Measurements from ENCODE around the gene PCDH18.
"Not testable (repeated sequence)": the region's sequence is repeated elsewhere in the genome, so short reads cannot be mapped to it uniquely, and the experiment has no call there.

PCDH18 gene

GRCh38 chr4:137509855-137510282 is 22.4 kb downstream of the PCDH18 start:
- TF ChIP-seq, protein P1, sequence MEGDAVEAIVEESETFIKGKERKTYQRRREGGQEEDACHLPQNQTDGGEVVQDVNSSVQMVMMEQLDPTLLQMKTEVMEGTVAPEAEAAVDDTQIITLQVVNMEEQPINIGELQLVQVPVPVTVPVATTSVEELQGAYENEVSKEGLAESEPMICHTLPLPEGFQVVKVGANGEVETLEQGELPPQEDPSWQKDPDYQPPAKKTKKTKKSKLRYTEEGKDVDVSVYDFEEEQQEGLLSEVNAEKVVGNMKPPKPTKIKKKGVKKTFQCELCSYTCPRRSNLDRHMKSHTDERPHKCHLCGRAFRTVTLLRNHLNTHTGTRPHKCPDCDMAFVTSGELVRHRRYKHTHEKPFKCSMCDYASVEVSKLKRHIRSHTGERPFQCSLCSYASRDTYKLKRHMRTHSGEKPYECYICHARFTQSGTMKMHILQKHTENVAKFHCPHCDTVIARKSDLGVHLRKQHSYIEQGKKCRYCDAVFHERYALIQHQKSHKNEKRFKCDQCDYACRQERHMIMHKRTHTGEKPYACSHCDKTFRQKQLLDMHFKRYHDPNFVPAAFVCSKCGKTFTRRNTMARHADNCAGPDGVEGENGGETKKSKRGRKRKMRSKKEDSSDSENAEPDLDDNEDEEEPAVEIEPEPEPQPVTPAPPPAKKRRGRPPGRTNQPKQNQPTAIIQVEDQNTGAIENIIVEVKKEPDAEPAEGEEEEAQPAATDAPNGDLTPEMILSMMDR (IDR thresholded peaks at IDR 0.05; ENCODE audit: control insufficient read depth, insufficient read depth, low read depth, low read length, missing control alignments), result no peak
- H3K4me3 ChIP-seq (ENCODE audit: control insufficient read depth, low read depth, low read length), result no peak overlapping the region
- DNase-seq (ENCODE audit: low read depth), result no peak

- TF ChIP-seq, protein P1 (IDR thresholded peaks at IDR 0.05; ENCODE audit: control insufficient read depth, insufficient read depth, low read depth, low read length, missing control alignments), result no peak
- no peak overlapping the region for H3K4me3 ChIP-seq (ENCODE audit: control insufficient read depth, low read depth, low read length)
- DNase-seq (ENCODE audit: low read depth), result no peak
Measured at GRCh38 chr4:137502339-137503129, 29.8 kb downstream of the PCDH18 start.

DNA sequence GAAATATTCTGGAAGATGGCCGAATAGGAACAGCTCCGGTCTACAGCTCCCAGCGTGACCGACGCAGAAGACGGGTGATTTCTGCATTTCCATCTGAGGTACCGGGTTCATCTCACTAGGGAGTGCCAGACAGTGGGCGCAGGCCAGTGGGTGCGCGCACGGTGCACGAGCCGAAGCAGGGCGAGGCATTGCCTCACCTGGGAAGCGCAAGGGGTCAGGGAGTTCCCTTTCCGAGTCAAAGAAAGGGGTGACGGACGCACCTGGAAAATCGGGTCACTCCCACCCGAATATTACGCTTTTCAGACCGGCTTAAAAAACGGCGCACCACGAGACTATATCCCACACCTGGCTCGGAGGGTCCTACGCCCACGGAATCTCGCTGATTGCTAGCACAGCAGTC is 36.0 kb downstream of the PCDH18 start:
- DNase-seq (ENCODE audit: low read depth); H3K4me3 ChIP-seq (ENCODE audit: control insufficient read depth, low read depth, low read length): not testable (repeated sequence)

- no peak overlapping the region for H3K4me3 ChIP-seq (ENCODE audit: control insufficient read depth, low read depth, low read length)
- TF ChIP-seq, protein P1 (IDR thresholded peaks at IDR 0.05; ENCODE audit: control insufficient read depth, insufficient read depth, low read depth, low read length, missing control alignments), result no peak
- no peak for DNase-seq (ENCODE audit: low read depth)
Measured at GRCh38 chr4:137495578-137495977, 36.7 kb downstream of the PCDH18 start.

- not testable (repeated sequence) for DNase-seq (ENCODE audit: low read depth); H3K4me3 ChIP-seq (ENCODE audit: control insufficient read depth, low read depth, low read length)
Measured at GRCh38 chr4:137483313-137483959, 48.9 kb downstream of the PCDH18 start.

DNA sequence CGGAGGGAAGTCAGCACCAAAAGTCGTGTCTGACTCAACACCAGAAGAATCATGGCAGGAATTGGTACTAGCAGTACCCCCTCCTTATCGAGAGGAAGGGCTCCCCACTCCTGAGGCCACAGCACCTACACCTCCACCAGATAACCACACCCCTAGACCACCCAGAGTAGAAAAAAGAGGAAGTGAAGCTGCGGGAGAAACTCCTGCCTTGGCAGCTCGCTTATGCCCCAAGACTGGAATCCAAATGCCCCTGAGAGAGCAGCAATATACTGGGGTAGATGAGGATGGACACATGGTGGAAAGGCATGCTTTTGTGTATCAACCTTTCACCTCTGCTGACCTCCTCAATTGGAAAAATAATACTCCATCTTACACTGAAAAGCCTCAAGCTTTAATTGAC is 52.6 kb downstream of the PCDH18 start:
- not testable (repeated sequence) for DNase-seq (ENCODE audit: low read depth); H3K4me3 ChIP-seq (ENCODE audit: control insufficient read depth, low read depth, low read length)

GRCh38 chr4:137476345-137476744 is 55.9 kb downstream of the PCDH18 start:
- no peak overlapping the region for H3K4me3 ChIP-seq (ENCODE audit: control insufficient read depth, low read depth, low read length)
- DNase-seq (ENCODE audit: low read depth), result no peak
- TF ChIP-seq, protein P1 (IDR thresholded peaks at IDR 0.05; ENCODE audit: control insufficient read depth, insufficient read depth, low read depth, low read length, missing control alignments), result no peak

GRCh38 chr4:137474711-137475301 is 57.5 kb downstream of the PCDH18 start:
- H3K4me3 ChIP-seq (ENCODE audit: control insufficient read depth, low read depth, low read length), result no peak overlapping the region
- no peak for DNase-seq (ENCODE audit: low read depth)
- TF ChIP-seq, protein P1 (IDR thresholded peaks at IDR 0.05; ENCODE audit: control insufficient read depth, insufficient read depth, low read depth, low read length, missing control alignments), result no peak
